Astrocyte of the cerebellum (primary cell): ENCODE measurements around the gene TRIM61.
"Not testable (repeated sequence)": the region's sequence is repeated elsewhere in the genome, so short reads cannot be mapped to it uniquely, and the experiment has no call there.

Source experiments
- DNase-seq: peaks from one replicate; pipeline ENCODE4 v3.0.0-alpha.2; 2011; ENCODE audit warnings: low read depth
- H3K4me3 ChIP-seq: 2 replicates; pipeline ENCODE4 v1.5.1; 2011; ENCODE audit warnings: mild to moderate bottlenecking, low read depth, low read length, moderate library complexity
- CTCF ChIP-seq: IDR thresholded peaks from 2 replicates; pipeline ENCODE4 v1.5.1; 2012; ENCODE audit warnings: low read length, low read depth, moderate library complexity, mild to moderate bottlenecking; ENCODE audit errors: missing control alignments
- in situ Hi-C: cut with HindIII; loops from 2 replicates; pipeline ENCODE4 v1.10.0; 2017; ENCODE audit warnings: low sequenced_read_pairs

The TRIM61 gene

GRCh38 chr4:164997941-164998340 is 20.5 kb upstream of the TRIM61 start:
- H3K4me3 ChIP-seq: no peak overlapping the region
- in situ Hi-C loops: no loop called here
- no peak for TF ChIP-seq CTCF
- DNase-seq: no peak

GRCh38 chr4:164997324-164997723 is 19.9 kb upstream of the TRIM61 start:
- in situ Hi-C loops: no loop called here
- H3K4me3 ChIP-seq: no peak overlapping the region
- TF ChIP-seq CTCF: no peak
- DNase-seq: no peak

- DNase-seq, in situ Hi-C loops, H3K4me3 ChIP-seq: not testable (repeated sequence)
Observed at GRCh38 chr4:164996123-164996522, 18.7 kb upstream of the TRIM61 start.

GRCh38 chr4:164990786-164991185 is 13.3 kb upstream of the TRIM61 start:
- H3K4me3 ChIP-seq, DNase-seq, in situ Hi-C loops: not testable (repeated sequence)

GRCh38 chr4:164989471-164989870 is 12.0 kb upstream of the TRIM61 start:
- in situ Hi-C loops: no loop called here
- no peak for DNase-seq
- TF ChIP-seq CTCF: no peak

GRCh38 chr4:164971929-164972328 is 5.5 kb downstream of the TRIM61 start:
- DNase-seq, in situ Hi-C loops, H3K4me3 ChIP-seq: not testable (repeated sequence)

More at GRCh38 chr4:164989471-164989870, 12.0 kb upstream of the TRIM61 start:
- H3K4me3 ChIP-seq: no peak overlapping the region

- no peak for DNase-seq
- TF ChIP-seq CTCF: no peak
- in situ Hi-C loops: no loop called here
- no peak overlapping the region for H3K4me3 ChIP-seq
Observed at GRCh38 chr4:164959896-164960295, 17.6 kb downstream of the TRIM61 start.

- H3K4me3 ChIP-seq, DNase-seq, in situ Hi-C loops: not testable (repeated sequence)
Observed at GRCh38 chr4:164959421-164959820, 18.0 kb downstream of the TRIM61 start.
